GM21576 (cell line): Measurements from ENCODE around the gene FAM216B.
A peak's percentile ranks its signal among the peaks of the same experiment; 100 is the strongest.
"Not testable (repeated sequence)": the region's sequence is repeated elsewhere in the genome, so short reads cannot be mapped to it uniquely, and the experiment has no call there.

Experiments
- ATAC-seq: cut with Tn5 transposase; IDR thresholded peaks from one replicate; pipeline ENCODE4 v1.9.1; 2021; ENCODE audit warnings: mild to moderate bottlenecking, moderate library complexity; ENCODE audit not compliant: unreplicated experiment

Gene FAM216B

DNA sequence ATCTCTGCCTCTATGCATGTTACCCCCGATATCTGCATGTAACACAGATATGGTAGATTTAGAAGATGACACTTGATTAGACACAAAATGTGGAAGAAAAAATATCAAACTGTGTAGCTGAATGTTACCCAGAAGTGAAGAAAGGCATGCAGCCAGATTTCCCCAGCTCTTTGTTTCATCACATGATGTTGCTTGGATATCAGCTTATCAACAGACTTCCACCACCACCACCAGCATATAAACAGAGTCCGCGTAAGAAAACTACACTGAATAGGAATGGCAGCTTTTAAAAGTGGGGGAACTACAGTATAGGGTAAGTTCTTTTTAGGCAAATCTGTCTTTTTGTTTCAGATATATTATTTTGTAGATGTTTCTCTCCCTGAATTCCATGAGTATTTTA lies at the start of gene FAM216B:
Gene FAM216B, plus strand, starts transcription at position 233 of the 400 bp plus-strand sequence. CDS start 2,484 bp downstream, outside the sequence.
- no peak for ATAC-seq

DNA sequence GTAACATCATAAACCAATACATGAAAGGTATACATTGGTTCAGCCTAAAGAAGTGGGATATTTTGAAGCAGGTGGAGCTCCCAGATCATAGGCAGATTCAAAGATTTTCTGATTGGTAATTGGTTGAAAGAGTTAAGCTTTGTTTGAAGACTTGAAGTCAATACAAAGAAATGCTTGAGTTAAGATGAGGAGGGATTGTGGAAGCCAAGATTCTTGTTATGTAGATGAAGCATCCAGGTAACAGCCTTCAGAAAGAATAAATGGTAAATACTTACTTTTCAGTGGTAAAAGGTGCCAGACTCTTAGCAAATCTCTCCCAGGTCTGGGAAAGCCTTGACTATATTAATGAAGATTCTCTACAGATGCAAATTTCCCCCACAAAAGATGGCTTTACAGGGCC lies 49.3 kb upstream of the FAM216B start:
- no peak for ATAC-seq

- ATAC-seq, result no peak
Measured at GRCh38 chr13:42733046-42733445, 48.3 kb upstream of the FAM216B start.

DNA sequence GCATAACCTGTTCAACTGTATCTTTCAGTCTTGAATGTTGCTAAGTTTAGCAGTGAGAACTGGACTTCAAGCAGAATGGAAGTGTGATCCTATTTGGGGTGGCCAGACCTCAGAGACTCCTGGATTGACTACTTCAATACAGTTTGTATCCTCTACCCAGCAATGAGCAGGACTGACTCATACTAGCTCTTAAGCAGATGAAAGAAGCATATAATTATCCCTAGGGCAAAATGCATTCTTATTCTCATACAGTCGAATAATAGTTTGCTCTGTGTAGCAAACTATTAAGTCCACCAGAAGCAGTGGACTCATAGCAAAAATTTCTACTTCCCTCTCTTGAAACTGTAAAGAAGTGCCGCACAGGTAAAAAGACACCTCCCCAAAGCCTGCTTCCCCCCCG lies 46.4 kb upstream of the FAM216B start:
- no peak for ATAC-seq

- no peak for ATAC-seq
Measured at GRCh38 chr13:42740753-42741152, 40.6 kb upstream of the FAM216B start.

DNA sequence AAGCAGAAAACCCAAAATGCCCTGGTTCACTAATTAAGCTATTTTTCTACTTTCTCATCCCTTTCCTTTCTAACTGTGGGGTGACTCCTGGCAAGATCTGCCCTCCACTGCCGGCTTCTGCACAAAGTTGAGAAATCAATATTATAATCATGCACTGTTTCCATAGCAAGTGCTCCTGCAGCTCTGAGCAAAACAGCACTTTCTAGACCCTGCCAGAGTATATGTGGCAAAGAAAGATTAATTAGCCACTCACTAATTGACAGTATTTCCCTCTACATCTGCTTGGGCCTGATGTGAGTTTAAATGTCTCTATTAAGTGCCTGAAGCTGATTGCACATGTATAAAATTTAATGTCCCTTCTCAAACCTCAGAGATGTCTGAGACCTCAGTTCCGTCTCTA lies 39.5 kb upstream of the FAM216B start:
- ATAC-seq, result no peak

DNA sequence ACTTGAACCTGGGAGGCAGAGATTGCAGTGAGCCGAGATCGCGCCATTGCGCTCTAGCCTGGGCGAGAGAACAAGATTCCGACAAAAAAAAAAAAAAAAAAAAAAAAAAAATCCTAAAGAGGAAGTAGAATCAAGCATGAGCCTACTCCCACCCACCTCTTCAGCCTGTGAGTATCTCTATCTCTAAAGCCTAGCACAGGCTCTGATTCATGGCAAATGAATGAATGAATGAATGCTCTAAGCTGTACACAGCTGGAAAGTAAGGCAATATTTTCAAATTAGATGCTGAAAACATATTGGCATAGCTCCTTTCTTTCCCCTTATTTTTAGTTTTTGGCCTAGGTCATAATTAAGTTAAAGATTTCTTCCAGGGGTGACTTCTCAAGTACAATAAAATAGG lies 35.7 kb upstream of the FAM216B start:
- ATAC-seq, result no peak

DNA sequence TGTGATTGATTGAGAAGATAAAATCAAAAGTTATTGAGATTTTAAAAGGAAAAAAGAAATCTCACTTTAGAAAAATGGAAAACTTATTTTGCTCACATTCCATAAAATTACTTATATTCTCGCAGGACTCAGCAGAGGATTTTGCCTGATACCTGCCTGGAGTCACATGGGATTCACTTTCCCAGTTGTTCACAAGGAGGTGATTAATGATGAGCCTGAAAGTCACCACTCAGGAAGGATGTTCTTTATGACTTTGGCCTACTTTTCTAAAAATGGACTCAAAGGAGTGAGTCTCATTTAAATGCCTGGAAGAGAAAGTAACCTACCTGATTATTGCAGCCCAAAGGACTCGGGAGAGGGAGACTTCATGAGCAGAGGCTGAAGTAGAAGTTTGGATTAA lies 34.5 kb upstream of the FAM216B start:
- no peak for ATAC-seq

GRCh38 chr13:42747399-42747873 lies 33.9 kb upstream of the FAM216B start:
- no peak for ATAC-seq

- no peak for ATAC-seq
Measured at GRCh38 chr13:42750794-42751193, 30.6 kb upstream of the FAM216B start.

DNA sequence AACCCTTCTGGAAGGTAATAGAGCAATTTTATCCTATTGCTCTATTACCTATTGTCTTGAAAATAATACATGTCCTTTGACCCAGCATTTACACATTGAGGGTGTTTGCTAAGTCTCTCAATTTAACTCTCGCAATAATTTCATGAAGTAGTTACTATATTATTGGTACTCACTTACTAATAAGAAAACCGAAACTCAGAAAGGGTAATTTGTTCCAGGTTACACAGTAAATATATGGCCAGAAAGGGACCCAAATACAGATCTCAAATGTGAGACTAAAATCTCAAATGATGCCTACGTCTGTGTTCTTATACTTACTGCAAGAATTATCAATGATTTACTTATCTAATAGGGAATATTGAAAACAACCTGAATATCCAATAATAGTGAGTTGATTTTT lies 29.7 kb upstream of the FAM216B start:
- ATAC-seq, result peak; percentile 60

DNA sequence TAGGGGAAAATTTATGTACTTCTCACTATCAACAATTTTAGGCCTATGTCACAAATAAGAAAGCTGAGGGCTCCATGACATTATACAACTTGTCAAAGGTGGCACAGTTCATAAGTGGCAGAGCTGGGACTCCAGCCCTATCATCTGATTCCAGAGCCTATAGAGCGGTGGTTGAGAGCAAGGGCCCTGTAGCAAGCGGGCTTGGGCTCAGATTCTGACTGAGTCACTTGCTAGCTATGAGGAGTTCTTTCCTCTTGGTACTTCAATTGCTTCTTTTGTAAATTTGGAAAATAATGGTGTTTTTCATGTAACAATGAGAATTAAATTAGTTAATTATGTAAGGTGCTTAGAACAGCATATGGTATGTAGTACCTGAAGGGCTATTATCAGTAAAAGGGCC lies 28.7 kb upstream of the FAM216B start:
- ATAC-seq, result no peak

DNA sequence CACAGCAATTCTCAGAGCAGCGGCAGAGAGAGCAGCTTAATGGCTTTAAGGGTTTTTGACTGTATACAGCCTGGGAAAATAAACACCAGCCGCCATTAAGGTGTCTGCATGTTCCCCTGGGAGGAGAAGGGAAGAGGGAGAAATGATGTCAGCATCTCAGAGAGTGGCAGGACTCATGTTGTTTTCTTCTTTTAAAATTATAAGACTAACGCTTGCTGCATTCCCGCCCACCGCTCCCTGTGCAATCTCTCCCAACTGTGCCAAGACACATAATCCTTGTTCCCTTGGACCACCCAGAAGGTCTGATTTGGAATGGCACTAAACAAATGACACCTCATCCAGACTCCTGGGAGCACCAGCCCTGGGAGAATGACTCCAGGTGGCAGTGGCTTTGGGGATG lies 27.7 kb upstream of the FAM216B start:
- ATAC-seq, result no peak

DNA sequence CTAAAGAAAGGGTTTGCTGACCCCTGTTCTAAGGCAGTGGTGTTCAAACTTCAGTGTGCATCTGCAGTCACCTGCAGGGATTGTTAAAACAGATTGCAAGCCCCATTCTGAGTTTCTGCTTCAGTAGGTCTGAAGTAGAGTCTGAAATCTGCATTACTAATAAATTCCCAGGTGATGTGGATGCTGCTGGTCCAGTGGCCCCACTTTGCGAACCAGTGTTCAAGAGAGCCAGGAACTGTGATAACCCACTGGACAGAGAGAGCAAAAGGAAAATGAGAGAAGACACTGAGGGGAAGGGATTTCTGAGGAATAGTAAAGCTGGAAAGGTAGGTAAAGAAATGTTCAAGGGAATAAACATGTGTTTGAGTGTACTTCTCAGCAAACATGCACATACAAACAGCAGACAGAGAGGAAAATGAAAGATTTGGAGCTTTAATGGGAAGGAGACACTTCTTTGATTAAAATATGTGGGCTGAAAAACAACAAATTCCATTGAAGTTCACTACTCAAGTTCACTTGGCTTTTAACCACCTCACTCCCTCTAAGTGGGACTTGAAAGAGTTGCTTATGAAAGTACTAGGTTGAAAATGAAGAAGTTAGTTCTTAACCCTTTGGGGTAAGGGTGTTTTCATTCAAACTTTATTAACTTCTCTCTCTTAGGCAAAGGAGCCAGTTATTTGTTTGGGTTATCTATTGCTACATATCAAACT lies 26.4 kb upstream of the FAM216B start:
- ATAC-seq, result no peak

DNA sequence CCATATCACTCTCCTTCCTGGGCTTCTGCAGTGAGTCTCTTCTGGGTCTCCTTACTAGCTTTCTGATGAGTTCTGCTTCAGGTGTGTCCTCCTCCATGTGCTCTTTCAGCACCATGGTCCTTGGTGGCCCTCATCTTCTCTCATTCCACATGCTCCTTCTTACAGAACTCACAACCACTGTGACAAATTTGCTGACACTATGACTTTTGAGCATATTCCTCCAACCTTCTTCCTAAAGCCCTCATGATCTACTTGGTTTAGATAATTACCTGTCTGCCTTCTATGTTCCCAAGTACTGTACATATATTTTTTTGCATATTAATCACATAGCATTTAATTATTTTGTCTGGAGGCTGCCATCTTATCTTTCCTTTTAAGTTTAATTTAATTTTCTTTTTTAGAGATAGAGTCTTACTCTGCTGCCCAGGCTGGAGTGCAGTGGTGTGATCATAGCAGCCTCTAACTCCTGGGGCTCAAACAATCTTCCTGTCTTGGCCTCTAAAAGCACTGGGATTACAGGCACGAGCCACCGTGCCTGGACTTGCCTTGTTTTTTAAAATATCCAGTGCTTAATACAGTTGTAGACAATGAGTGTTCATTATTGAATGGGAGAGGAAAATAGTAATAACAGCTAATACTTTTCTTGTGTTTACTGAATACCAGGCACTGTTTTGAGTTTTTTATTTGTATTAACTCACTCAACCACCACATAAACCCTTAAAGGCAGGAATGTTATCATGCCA lies 23.5 kb upstream of the FAM216B start:
- ATAC-seq, result no peak

DNA sequence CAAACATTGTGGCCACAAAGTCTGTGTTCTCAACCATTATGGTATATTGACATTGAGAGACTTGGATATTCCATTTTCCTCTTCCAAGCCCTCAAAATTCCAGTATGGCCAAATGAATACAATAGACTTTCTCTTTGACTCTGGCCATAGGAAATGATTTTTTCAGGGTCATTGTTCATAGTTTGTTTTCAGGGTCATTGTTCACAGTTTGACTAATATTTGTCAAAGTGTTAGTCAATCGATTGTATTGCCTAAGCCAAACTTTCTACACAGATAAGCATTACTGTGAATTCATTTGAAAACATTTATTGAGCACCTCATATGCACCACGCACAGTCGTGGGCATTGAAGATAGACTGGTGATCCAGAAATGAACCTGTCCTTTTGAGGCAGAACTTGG lies 22.9 kb upstream of the FAM216B start:
- no peak for ATAC-seq

DNA sequence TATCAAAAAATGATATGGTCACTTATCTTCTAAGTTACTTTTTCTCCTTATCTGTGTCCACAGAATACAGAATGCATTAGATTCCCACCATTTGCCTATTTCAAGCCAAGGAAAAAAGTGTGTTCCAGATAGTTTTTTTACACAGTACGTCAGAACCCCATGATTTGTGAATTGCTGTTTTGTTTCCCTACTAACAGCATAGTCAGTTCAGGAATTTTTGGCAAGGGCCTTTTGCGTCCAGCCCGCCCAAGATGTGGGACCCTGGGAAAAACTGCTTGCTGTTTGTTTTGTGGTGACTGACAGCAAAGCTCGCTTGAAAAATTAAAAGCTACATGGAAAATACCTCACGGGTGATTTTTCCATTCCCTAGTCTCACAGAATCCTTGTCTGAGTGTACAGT lies 20.4 kb upstream of the FAM216B start:
- ATAC-seq, result no peak

DNA sequence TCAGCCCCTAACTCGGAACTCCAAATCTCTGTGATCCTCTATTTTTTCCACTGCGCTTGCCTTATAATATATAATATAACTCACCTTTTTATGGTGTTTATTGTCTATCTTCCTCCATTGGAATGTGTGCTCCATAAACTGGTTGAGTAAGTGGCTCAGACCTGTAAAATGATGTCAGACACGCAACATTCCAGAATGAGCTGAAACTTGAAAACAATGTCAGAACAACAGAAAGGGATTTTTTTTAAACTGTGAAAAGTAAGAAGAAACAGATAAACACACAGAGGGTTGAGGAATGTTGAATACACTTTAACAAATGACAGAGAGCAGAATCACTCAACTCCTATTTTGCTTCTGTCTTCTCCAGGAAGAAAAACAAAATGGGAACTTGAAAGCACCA lies 19.1 kb upstream of the FAM216B start:
- ATAC-seq, result no peak

DNA sequence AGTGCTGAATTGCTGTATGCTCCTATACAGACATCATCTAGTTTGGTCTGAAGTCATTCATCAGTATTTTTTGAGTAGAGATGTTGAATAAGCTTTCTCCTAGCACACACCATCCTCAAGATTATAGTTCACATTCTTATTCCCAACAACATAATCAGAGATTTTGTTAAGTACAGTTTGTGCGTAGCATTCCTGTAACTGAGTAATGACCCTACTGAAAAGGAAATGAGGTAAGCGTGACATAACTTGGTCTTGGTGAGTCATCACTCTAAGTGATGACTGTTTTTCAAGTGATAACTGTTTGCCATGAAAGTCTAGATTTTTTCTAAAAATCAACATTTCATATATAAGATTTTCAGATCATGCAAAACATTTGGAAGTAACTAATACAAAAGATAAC lies 18.5 kb upstream of the FAM216B start:
- ATAC-seq, result no peak

GRCh38 chr13:42766016-42766415 lies 15.4 kb upstream of the FAM216B start:
- ATAC-seq, result no peak

GRCh38 chr13:42769650-42770049 lies 11.7 kb upstream of the FAM216B start:
- ATAC-seq, result no peak

DNA sequence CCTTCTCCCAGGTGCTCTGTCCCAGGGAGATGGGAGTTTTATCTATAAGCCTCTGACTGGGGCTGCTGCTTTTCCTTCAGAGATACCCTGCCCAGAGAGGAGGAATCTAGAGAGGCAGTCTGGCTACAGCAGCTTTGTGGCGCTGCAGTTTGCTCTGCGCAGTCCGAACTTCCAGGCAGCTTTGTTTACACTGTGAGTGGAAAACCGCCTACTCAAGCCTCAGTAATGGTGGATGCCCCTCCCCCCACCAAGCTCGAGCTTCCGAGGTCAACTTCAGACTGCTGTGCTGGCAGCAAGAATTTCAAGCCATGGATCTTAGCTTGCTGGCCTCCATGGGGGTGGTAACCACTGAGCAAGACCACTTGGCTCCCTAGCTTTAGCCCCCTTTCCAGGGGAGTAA lies 4.8 kb upstream of the FAM216B start:
- ATAC-seq, result not testable (repeated sequence)
